Stimulated activated CD8-positive, alpha-beta memory T cell treated with anti-CD3 and anti-CD28 coated beads, Interleukin-7, amount 100 ng/mL, for 4 hours (primary cell): ENCODE measurements around the gene PCYT2.
"Not testable (repeated sequence)": the region's sequence is repeated elsewhere in the genome, so short reads cannot be mapped to it uniquely, and the experiment has no call there.

ENCODE experiments used
- DNase-seq, 2 donors: peaks; one replicate each; pipeline ENCODE4 v3.0.0-alpha.2; 2020; ENCODE audit warnings: low read depth in 2 of 2

The PCYT2 gene

DNA sequence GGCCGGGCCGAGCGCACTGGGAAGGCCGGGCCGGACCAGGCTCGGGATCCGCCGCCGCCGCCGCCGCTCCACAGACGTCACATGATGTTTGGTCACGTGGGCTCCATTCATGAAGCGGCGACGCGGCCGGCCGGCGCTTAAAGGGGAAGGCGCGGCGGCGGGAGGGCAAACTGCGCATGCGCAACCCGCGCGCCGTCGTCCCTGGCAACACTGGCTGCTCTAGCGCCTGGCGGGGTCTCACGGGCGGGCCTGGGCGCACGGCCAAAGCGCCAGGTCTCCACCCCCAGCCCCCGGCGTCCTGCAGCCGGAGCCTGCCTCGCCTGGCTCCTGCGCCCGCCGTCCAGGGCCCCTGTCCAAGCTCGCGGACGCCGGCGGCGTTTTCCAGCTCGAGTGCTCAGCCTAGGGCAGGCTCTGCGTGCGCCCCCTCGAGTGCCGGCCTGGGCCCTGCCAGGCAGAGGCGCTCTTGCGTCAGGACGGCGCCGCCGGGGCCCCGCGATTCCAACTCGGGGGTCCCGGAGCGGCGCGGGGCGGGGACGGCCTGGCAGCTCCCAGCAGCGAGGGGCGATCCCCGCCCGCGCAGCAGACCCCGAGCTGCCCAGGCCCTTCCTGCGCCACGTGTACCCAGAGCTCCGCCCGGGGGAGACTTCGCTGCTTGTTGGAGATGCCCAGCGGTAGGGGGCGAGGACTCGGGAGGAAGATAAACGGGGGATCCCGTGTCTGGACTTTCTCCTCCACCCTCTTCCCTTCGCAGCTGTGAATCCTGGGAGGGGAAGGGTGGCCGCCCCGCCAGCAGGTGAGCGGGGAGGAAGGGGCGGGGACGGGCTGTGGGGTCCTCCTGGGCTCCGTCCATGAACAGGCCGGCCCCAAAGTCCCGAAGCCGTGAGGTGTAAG, 16.7 kb upstream of the PCYT2 start, which contains the start of gene MAFG:
Gene MAFG, minus strand, starts transcription at position 83 of the 891 bp plus-strand sequence. CDS start 4,550 bp downstream, outside the sequence.
- DNase-seq, result peak; percentile 77 to 86

DNA sequence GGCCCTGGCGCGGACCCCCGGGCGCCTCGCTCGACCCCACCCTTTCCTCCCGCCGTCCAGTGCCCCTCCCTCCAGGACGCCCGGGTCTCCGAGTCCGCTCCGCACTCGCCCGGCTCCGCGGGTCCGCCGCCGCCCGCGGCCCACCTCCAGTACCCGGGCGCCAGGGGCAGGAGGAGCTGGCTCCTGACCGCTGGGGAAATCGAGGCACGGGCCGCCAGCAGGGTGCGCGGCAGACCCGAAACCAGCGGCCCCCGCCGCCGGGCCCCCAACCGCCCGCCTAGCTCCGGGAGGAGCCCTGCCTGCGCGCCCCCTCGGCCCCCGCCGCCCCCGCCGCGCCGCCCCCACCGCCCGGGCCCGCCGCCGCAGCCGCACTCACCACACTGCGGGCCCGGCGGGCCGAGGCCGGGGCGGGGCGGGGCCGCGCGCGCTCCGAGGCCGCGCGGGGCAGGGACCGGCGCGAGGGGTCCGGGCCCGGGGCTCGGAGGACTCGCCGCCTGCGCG, 16.0 kb upstream of the PCYT2 start:
- DNase-seq, result peak in 1 of 2 donors; percentile 46

DNA sequence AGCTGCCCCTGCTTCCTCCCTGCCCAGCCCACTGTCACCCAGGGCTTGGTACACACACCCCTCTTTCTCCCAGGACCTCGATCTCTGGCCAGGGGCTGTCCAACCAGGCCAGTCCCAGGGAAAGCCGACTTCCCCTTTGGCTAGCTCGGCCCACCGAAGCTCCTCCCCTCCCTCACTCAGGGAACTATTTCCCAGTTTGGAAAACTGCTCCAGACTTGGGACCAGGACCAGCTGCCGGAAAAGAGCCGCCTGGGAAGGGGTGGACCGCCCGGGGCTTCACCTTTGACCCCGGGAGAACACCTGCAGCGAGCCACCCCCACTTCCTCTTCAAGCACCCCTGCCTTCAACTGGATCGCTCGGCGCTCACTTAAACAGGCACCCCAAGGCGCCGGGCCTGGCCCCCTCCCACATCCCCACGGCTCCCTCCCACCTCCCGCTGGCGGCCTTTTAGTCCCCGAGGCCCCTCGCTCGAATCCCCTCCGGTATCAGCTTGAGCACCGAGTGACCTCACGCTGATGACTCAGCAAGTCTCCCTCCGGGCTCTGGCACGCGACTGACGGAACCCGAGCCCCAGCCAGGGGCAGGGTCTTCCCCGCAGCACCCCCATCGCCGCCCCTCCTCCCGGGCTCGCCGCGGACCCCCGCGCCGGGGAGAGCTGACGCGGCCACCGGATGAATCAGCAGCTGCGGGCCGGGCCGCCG, 15.4 kb upstream of the PCYT2 start:
- peak; percentile 47 to 60 for DNase-seq

DNA sequence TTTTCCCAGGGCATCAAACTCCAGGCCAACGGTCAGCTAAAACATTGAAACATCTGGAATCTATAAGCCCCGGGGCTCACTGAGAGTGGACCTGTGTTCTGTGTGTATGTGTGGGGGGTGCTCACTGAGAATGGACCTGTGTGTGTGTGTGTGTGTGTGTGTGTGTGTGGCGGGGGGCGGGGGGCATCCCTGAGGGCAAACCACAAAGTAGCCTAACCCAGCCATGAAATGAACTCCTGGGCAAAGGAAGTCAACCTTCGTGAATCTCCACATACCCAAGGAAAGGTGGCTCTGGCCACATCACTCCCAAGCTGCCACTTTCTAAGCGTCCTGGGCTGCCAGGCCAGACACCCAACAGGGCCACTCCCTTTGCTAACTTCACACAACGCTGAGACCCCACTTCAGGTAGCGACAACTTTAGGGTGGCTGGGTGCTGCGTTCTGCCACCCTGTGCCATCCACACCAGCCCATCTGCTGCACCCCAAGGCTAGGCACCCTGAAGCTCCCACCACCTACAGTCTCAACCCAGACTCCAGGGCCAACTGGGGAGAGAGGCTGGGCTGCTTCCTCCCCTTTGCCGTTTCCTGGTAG, 14.8 kb upstream of the PCYT2 start:
- DNase-seq, result no peak

DNA sequence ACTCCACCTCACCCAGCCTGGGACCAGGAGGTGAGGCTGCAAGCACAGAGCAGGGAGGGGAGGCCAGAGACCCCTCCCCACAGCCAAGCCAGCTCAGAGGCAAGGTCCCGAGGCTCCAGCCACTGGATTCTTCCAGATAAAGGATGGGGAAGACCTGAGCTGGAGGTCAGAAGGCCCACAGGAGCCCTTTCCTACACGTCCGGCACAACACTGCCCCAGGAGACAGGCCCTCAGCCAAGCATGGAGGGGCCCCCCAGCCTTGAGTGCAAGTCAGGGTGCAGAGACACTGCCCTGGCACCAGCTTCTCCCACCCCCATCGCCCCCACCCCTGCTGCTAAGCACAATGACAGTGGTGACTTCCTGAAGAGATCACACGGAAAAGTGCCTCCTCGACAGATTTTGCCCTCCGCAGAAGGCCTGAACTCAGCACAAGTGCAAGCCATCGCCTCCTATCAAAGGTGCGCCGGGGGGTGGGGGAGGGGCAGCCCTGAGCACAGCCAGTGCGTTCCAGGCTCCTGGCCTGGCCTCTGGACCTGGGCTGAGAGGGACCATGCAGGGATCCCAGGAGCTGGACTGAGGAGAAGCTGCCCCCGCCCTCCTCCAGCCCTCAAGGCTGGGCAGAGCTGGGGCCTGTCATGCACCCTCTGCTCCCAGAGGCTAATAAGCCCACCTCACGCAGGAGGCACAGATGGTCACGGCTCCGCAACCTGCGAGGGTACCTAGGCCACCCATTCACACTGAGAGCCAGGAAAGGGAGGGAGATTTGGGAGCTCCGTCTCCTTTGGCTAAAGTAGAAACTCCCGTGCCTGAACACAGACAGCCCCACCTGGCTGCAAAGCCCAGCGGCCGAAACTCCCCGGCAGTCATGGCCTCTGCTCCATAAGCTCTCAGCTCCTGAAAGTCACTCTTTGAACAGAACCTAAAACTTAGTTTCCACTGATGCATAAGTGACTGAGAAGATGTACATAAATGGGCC, 13.6 kb upstream of the PCYT2 start:
- DNase-seq, result no peak

DNA sequence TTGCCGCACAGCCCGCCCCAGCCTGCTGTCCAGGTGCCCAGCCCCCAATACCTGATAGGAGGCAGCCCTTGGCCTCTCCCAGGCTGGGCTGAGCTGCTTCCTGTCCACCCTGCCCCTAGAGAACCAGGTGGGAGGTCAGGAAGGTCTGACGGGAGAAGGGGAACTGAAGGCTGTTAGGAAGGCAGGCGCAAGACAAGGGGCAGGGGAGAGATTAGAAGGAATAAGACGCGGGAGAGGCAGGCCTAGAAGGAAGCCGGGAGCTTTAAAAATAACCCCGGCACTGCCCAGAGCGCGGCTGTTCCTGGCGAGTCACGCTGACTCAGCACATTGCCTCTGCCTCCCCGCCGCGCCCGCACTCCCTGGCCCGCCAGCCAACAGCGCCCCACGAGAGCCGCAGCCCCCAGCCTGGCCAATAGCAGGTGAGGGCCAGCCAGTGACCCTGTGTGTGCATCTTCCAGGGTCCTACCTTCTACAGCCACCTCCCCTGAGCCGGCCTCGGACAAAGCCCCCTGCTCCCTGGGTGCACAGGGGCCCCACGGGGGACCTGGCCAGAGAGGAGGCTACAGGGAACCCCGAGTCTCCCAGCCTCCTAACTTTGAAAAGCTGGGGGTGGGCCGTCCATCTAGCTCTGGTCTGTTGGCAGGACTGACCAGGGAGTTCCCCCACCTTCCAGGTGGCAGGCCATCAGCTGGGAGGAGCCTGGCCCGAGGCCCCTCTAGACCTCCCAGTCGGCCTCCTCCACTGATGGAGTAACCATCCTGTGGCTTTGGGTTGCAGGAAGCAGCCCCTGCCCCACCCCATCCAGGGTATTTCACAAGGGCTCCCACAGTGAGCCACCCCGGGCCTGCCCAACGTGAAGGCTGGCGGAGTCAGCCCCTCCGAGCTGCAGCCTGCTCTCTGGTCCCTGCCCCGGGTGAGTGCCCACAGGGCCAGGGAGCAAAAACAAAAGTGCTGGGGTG, 12.4 kb upstream of the PCYT2 start:
- DNase-seq, result no peak

DNA sequence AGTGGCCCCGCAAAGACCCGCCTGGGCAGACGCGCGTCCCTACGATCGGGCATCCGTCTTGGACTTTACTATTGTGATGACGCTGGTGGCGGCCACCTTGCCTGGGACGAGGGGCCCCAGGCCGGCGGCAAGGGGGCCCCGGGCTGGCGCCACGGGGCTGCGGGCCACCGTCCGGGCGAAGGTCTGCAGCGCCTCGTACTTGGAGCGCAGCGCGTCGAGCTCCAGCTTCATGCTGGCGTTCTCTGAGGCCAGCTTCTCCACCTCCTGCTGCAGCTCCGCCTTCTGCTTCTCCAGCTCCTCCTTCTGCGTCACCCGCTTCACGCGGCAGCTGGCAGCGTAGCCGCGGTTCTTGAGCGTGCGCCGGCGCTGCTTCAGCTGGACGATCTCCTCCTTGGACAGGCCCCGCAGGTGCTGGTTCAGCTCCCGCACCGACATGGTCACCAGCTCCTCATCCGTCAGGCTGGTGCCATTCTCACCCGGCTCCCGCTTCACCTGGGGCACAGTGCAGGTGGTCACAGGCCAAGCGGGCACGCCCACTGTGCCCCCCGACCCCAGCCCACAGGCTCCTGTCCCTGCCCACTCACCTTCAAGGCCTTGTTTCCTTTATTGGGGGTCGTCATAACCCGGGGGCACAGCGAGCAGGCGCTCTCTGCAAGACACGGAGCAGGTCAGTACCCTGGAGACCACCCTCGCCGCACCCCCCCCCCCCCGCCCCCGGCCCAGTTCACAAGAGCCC, 11.5 kb upstream of the PCYT2 start:
- DNase-seq, result no peak

DNA sequence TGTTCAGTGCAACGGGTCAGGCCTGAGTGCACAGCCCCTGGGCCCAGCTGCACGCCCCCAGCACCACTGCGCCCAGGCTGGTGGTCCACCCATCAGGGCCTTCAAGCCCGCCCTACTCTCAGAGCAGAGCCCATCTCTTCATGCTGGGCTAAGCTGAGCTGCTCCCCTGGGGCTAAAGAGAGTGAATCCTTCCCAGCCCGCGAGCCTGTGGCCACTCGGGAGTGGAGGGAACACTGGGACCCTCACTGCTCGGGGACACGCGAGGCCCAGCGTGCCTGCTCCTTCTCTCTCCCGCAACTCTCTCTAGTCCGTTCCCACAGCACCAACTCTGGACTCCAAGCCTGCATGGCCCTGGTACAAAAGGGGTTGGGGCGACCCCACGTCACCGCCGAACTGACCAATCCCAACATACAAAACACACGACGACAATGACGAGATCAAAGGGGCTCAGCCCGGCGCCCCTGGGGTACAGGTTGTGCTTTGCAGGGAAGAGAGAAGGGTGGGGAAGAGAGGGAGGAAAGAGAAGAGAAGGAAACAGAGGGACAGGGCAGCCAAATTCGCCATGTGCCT, 10.9 kb upstream of the PCYT2 start:
- no peak for DNase-seq

DNA sequence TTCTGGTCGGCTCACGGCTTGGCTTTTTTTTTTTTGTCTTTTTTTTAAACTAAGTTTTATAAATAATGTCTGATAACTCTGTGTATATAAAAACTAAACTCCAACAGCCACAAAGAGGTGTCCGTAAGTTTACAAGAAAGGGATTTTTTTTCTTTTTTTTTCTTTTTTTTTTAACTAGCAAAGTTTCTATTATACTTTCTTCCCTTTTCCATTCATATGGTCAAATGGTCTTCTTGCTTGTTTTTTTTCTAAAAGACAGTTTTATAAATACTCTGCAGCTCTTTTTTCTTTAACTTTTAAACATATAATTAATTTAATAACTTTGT, 10.3 kb upstream of the PCYT2 start:
- DNase-seq, result no peak

DNA sequence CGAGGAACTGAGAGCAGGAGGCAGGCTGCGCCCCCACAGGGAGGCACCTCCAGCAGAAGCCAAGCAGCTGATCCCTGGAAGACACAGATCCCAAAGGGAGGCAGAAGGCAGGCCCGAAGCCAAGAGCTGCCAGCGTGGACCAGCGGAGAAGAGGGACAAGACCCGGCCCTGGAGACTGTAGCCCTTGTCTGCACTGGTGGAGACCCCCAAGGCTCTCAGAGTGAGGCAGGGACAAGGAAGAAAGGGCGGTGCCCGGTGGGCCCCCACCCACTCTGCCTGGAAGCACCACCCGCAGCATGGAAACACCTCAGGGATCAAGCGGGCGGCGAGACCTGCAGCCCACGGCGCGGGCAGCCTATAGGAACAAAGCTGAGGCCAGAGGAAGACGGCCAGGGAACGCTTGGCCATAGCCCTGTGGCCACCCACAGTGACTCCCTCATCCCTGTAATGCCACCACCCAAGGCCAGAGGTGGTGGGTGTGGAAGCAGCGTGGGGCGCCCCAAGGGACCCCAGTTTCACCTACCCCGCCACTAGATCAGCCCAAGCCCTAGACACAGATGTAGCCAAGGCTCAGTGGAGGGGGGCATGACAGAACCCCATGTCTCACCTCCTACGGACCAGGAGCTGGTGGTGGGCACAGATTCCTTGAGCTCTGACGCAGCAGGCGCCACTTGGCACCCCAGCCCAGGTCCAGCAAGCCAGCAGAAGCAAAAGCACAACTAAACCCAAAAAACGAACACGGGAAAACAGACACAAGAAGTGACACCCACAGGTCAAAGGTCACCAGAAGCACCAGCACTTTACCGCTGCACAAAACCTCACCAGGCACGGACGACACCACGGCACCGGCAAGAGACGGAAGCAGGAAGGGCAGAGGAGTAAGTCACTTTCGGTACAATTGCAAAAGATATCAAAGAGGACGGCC, 9.7 kb upstream of the PCYT2 start:
- DNase-seq, result no peak

DNA sequence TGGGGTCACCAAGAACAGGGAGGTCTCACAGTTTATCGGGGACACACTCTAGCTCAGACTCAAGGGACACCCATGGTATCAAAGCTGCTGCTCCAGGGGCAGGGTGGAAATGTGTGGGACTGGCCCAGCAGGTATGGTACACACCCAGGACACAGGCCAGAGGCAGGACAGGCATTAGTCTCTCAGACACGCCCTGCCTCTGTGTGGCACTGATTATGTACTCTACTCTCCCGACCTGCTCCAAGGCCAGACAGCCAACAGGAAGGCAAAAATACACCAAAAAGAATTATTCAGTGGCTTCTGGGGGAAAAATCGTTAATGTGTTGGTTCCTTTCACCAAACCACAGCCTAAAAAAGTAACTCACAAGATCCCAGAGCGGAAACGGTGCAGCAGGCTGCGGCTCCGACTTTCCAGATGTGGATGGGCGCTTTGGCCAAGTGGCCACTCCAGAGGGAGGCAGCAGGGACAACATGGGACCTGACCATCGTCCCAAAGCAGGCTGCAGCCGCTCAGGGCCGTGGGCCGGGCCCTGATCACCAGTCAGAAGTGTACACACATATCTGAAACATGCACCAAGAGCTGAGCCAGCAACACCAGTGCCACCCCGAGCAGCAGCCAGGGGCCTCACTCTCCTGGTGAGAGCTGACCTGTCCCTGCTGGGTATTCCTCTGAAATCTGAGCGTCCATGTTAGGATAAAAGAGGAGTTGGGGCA, 7.8 kb upstream of the PCYT2 start:
- no peak for DNase-seq

DNA sequence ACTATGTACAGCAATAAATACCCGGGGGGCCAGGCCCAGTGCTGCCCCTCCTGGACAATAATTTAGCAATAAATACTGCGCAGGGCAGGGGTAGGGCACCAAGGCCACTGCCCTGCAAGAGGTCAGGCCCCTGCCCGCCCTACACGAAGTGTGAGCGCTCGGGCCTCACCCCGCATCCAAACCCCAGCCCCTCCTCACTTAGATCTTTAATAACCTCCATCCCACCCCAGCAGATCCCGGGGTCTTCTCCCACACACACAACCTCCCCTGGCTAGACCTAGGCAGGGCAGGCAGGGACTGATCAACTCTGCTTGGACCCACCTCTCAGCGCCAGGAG, 7.1 kb upstream of the PCYT2 start:
- DNase-seq, result not testable (repeated sequence)

DNA sequence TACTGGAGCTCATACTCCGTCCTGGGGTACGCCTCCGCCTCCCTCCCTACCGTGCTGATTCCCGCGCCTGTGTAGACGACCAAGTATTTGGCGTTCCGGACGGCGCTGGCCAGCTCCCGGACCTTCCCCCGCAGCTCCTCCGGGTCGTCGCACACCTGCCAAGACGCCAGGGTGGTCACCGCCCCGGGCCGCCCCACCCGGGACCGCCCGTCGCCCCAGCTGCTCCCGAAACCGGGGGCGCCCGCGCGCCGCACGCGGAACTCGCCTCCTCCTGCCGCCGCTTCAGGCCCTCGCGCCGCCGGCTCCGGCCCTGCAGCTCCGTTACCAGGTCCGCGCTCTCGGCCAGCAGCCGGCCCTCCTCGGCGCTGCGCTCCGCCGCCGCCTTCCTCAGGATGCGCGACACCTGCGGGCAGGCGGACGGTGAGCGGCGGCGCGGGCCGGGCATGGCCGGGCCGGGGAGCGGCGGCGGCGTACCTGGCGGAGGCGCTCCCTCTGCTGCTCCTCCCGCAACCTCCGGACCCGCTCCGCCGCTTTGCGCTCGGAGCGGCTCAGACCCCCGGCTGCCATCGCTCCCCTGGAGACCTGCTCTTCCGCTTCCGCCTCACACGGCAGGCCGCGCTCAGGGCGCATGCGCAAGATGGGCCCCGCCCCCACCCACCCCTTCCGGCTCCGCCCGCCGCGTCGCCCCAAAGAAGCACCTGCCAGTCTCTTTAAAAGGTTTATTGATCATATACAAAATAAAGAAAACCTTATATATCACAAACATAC, 6.5 kb upstream of the PCYT2 start, which contains the start of gene SIRT7:
Gene SIRT7, minus strand, starts transcription at position 612 of the 768 bp plus-strand sequence. Its CDS starts 45 bp downstream, at position 567.
- DNase-seq, result peak; percentile 51 to 76

DNA sequence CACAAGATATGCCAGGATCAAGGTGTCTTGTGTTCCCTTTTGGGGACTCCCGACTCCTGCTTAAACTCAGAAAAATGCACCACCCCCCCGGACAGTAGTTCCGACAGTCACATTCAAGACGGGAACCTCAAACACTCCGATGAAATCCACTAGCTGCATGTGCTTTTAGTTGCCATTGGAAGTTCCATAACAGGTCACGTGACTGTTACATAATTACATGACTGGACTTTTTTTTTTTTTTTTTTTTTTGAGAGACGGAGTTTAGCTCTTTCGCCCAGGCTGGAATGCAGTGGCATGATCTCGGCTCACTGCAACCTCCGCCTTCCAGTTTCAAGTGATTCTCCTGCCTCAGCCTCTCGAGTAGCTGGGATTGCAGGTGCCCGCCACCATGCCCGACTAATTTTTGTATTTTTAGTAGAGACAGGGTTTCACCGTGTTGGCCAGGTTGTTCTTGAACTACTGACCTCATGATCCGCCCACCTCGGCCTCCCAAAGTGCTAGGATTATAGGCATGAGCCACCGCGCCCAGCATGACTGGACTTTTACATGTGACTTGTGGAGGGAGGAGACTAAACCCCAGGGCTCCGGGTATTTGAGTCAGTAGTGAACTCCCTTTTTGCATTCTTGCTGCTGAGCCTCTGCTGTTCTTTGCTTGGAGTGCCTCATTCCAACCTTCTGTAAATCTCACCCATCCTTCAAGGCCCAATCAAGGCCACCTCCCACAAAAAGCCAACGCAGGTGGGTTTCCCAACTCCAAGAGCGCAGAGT, 5.2 kb upstream of the PCYT2 start:
- DNase-seq, result no peak

DNA sequence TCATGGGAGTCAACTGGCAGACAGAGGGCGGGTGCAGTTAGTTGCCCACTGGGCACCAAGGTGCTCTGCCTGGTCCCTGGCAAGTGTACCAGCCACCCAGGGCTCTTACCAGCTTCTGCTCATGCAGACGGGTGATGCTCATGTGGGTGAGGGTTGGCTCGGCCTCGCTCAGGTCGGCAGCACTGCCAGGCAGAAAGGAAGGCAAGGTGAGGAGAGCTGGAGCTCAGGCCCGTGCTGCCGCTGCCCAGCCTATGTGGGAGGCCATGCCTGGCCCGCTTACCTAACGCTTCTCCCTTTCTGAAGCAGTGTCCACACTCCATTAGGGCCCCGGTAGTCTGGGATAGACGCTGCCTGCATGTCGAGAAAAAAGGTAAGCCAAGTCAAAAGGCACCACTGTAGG, 4.1 kb upstream of the PCYT2 start:
- DNase-seq, result no peak
